ENCODE data around the gene FAM25A. TPM values are rescaled to one million over a fixed set of nuclear protein-coding genes. Genes with fewer than 3 reads are reported as not detected.
"Not testable (repeated sequence)": the region's sequence is repeated elsewhere in the genome, so short reads cannot be mapped to it uniquely, and the experiment has no call there.

FAM25A gene
- total RNA-seq, 2 donors from 2014 or later = not detected

GRCh38 chr10:87000491-87000890 is 19.6 kb upstream of the FAM25A start:
- 90% methylated on average over 3 of the region's 3 CpGs; no CpG with 5 or more reads in 1 of the 2 experiments for WGBS, 2 experiments (ENCODE audit: insufficient coverage in 1 of 2, insufficient read length in 1 of 2)
- Histone ChIP-seq H3K4me1 (ENCODE audit: control insufficient read depth, insufficient read depth, low read length) (no peaks in the 10 kb centered on the region), H3K36me3 (ENCODE audit: control insufficient read depth, insufficient read depth, low read length) (no peaks in the 10 kb centered on the region), H3K4me3 (ENCODE audit: low read length) (no peak overlapping the region), H3K27ac (ENCODE audit: low read depth, low read length) (no peak overlapping the region), H3K9me3 (ENCODE audit: control insufficient read depth, low read length) (no peaks in the 10 kb centered on the region), H3K9ac (ENCODE audit: extremely low read depth, low read length, poor library complexity, severe bottlenecking) (no peak overlapping the region), H3K27me3 (ENCODE audit: control insufficient read depth, insufficient read depth, low read length, poor library complexity, severe bottlenecking) (no peaks in the 10 kb centered on the region)
- no peaks in the 10 kb centered on the region for H3K36me3 Mint-ChIP-seq (ENCODE audit: low read depth)
- DNase-seq = no peak
- H3K27ac Mint-ChIP-seq = no peak overlapping the region
- no peak overlapping the region for H3K4me3 Mint-ChIP-seq
- TF ChIP-seq CTCF (conservative IDR thresholded peaks at IDR 0.05) = no peak
- H3K9me3 Mint-ChIP-seq = no peaks in the 10 kb centered on the region
- no peaks in the 10 kb centered on the region for H3K27me3 Mint-ChIP-seq (ENCODE audit: insufficient read depth)
- no peaks in the 10 kb centered on the region for H3K4me1 Mint-ChIP-seq

DNA sequence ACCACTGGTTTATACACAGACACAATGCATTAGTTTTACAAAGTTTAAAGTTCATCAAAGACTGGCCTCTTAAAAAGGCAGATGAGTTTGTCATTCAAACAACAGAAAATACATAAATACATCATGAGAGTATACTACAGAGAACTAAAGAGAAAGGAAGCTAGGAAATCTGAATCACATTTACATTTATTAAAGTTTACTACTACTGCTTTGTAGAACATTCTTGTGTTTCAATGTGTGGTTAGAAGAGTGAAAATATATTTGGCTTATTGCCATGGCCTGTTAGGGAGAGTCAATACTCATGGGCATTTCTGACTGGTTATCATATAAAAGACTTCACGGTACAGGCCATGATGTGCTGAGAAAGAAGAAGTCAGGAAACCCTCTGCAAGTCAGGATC is 13.0 kb upstream of the FAM25A start:
- not testable (repeated sequence) for H3K36me3 ChIP-seq (ENCODE audit: control insufficient read depth, insufficient read depth, low read length); H3K4me1 ChIP-seq (ENCODE audit: control insufficient read depth, insufficient read depth, low read length); H3K4me3 ChIP-seq (ENCODE audit: low read length); H3K27ac ChIP-seq (ENCODE audit: low read depth, low read length); H3K9ac ChIP-seq (ENCODE audit: extremely low read depth, low read length, poor library complexity, severe bottlenecking); H3K4me3 Mint-ChIP-seq; H3K9me3 ChIP-seq (ENCODE audit: control insufficient read depth, low read length); H3K4me1 Mint-ChIP-seq; H3K27me3 Mint-ChIP-seq (ENCODE audit: insufficient read depth); H3K27me3 ChIP-seq (ENCODE audit: control insufficient read depth, insufficient read depth, low read length, poor library complexity, severe bottlenecking); H3K27ac Mint-ChIP-seq; DNase-seq; H3K9me3 Mint-ChIP-seq; H3K36me3 Mint-ChIP-seq (ENCODE audit: low read depth)
- no CpG with 5 or more reads among the region's 1 CpG for WGBS, 2 experiments (ENCODE audit: insufficient coverage in 1 of 2, insufficient read length in 1 of 2)

GRCh38 chr10:87007674-87008073 is 12.4 kb upstream of the FAM25A start:
- H3K36me3 Mint-ChIP-seq (ENCODE audit: low read depth); H3K4me1 Mint-ChIP-seq; H3K9me3 ChIP-seq (ENCODE audit: control insufficient read depth, low read length); H3K27ac Mint-ChIP-seq; H3K4me3 ChIP-seq (ENCODE audit: low read length); DNase-seq; H3K27me3 ChIP-seq (ENCODE audit: control insufficient read depth, insufficient read depth, low read length, poor library complexity, severe bottlenecking); H3K9me3 Mint-ChIP-seq; H3K27ac ChIP-seq (ENCODE audit: low read depth, low read length); H3K4me1 ChIP-seq (ENCODE audit: control insufficient read depth, insufficient read depth, low read length); H3K27me3 Mint-ChIP-seq (ENCODE audit: insufficient read depth); H3K36me3 ChIP-seq (ENCODE audit: control insufficient read depth, insufficient read depth, low read length); H3K9ac ChIP-seq (ENCODE audit: extremely low read depth, low read length, poor library complexity, severe bottlenecking); H3K4me3 Mint-ChIP-seq: not testable (repeated sequence)
- WGBS, 2 experiments (ENCODE audit: insufficient coverage in 1 of 2, insufficient read length in 1 of 2) = 89 to 90% methylated on average over 2 to 3 of the region's 6 CpGs

DNA sequence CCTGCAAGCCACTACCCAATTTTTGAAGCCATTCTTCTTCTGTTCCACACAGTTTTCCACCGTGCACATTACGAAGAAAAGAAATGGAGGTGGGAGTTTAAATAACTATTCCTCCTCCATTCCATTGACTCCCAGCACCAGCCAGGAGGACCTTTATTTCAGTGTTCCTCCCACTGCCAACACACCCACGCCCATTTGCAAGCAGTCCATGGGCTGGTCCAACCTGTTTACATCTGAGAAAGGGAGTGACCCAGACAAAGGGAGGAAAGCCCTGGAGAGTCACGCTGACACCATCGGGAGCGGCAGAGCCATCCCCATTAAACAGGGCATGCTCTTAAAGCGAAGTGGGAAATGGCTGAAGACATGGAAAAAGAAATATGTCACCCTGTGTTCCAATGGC is 11.8 kb upstream of the FAM25A start:
- H3K27ac Mint-ChIP-seq; H3K27me3 ChIP-seq (ENCODE audit: control insufficient read depth, insufficient read depth, low read length, poor library complexity, severe bottlenecking); H3K4me3 ChIP-seq (ENCODE audit: low read length); H3K4me1 Mint-ChIP-seq; H3K36me3 ChIP-seq (ENCODE audit: control insufficient read depth, insufficient read depth, low read length); H3K9ac ChIP-seq (ENCODE audit: extremely low read depth, low read length, poor library complexity, severe bottlenecking); H3K4me3 Mint-ChIP-seq; H3K27me3 Mint-ChIP-seq (ENCODE audit: insufficient read depth); H3K36me3 Mint-ChIP-seq (ENCODE audit: low read depth); H3K9me3 Mint-ChIP-seq; DNase-seq; H3K4me1 ChIP-seq (ENCODE audit: control insufficient read depth, insufficient read depth, low read length); H3K9me3 ChIP-seq (ENCODE audit: control insufficient read depth, low read length); H3K27ac ChIP-seq (ENCODE audit: low read depth, low read length): not testable (repeated sequence)
- whole genome bisulfite sequencing, 2 experiments (ENCODE audit: insufficient coverage in 1 of 2, insufficient read length in 1 of 2) = 97 to 100% methylated on average over 1 to 5 of the region's 7 CpGs

DNA sequence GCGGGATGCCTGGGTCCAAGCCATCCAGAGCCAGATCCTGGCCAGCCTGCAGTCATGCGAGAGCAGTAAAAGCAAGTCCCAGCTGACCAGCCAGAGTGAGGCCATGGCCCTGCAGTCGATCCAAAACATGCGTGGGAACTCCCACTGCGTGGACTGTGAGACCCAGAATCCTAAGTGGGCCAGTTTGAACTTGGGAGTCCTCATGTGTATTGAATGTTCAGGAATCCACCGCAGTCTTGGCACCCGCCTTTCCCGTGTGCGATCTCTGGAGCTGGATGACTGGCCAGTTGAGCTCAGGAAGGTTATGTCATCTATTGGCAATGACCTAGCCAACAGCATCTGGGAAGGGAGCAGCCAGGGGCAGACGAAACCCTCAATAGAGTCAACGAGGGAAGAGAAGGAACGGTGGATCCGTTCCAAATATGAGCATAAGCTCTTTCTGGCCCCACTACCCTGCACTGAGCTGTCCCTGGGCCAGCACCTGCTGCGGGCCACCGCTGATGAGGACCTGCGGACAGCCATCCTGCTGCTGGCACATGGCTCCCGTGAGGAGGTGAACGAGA is 10.9 kb upstream of the FAM25A start:
- H3K4me3 ChIP-seq (ENCODE audit: low read length); H3K9ac ChIP-seq (ENCODE audit: extremely low read depth, low read length, poor library complexity, severe bottlenecking); H3K4me3 Mint-ChIP-seq; H3K4me1 ChIP-seq (ENCODE audit: control insufficient read depth, insufficient read depth, low read length); H3K27ac Mint-ChIP-seq; H3K4me1 Mint-ChIP-seq; H3K27me3 Mint-ChIP-seq (ENCODE audit: insufficient read depth); H3K36me3 Mint-ChIP-seq (ENCODE audit: low read depth); H3K9me3 Mint-ChIP-seq; H3K27me3 ChIP-seq (ENCODE audit: control insufficient read depth, insufficient read depth, low read length, poor library complexity, severe bottlenecking); H3K27ac ChIP-seq (ENCODE audit: low read depth, low read length); H3K9me3 ChIP-seq (ENCODE audit: control insufficient read depth, low read length); H3K36me3 ChIP-seq (ENCODE audit: control insufficient read depth, insufficient read depth, low read length); DNase-seq: not testable (repeated sequence)
- WGBS, 2 experiments (ENCODE audit: insufficient coverage in 1 of 2, insufficient read length in 1 of 2) = 94 to 100% methylated on average over 2 to 16 of the region's 18 CpGs

DNA sequence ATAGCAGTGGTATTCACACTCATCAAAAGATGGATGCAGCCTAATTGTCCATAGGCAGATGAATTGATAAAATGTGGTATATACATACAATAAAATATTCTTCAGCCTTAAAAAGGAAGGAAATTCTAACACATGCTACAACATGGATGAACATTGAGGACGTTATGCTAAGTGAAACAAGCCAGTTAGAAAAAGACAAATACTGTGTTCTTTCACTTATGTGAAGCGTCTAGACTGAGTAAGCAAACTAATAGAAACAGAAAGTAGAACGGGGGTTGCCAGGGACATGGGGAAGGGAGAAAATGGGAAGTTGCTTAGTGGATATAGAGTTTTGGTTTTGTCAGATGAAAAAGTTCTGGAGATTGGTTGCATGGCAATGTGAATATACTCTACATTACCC is 6.6 kb upstream of the FAM25A start:
- H3K4me1 ChIP-seq (ENCODE audit: control insufficient read depth, insufficient read depth, low read length); H3K4me1 Mint-ChIP-seq; H3K9ac ChIP-seq (ENCODE audit: extremely low read depth, low read length, poor library complexity, severe bottlenecking); H3K4me3 Mint-ChIP-seq; H3K27me3 ChIP-seq (ENCODE audit: control insufficient read depth, insufficient read depth, low read length, poor library complexity, severe bottlenecking); H3K36me3 Mint-ChIP-seq (ENCODE audit: low read depth); H3K27ac ChIP-seq (ENCODE audit: low read depth, low read length); H3K9me3 ChIP-seq (ENCODE audit: control insufficient read depth, low read length); H3K27ac Mint-ChIP-seq; H3K27me3 Mint-ChIP-seq (ENCODE audit: insufficient read depth); H3K9me3 Mint-ChIP-seq; DNase-seq; H3K36me3 ChIP-seq (ENCODE audit: control insufficient read depth, insufficient read depth, low read length); H3K4me3 ChIP-seq (ENCODE audit: low read length): not testable (repeated sequence)
- no CpG with 5 or more reads among the region's 3 CpGs for WGBS, 2 experiments (ENCODE audit: insufficient coverage in 1 of 2, insufficient read length in 1 of 2)

Measured in endodermal cell (in vitro differentiated cells).